Mesenchymal stem cell (in vitro differentiated cells and primary cell): ENCODE data around the gene CD1C. TPM values are rescaled to one million over a fixed set of nuclear protein-coding genes. Genes with fewer than 3 reads are reported as not detected.

ENCODE experiments used
- DNase-seq: peaks from one replicate; pipeline ENCODE4 v3.0.0-alpha.2; 2013
- H2AFZ ChIP-seq: one replicate; pipeline ENCODE4 v1.6.1; 2013; ENCODE audit warnings: low read depth, mild to moderate bottlenecking, control low read depth, inconsistent platforms, low read length, moderate library complexity
- H2AK5ac ChIP-seq: 2 replicates; pipeline ENCODE4 v1.6.1; 2013; ENCODE audit warnings: low read length, moderate library complexity, mild to moderate bottlenecking, inconsistent platforms; ENCODE audit not compliant: severe bottlenecking
- H2BK120ac ChIP-seq: one replicate; pipeline ENCODE4 v1.6.1; 2013; ENCODE audit warnings: low read depth, mild to moderate bottlenecking, inconsistent platforms, low read length, moderate library complexity
- H2BK12ac ChIP-seq, 2 experiments: one replicate each; pipeline ENCODE4 v1.6.1; 2013; ENCODE audit warnings: inconsistent platforms in 2 of 2, low read length in 2 of 2, mild to moderate bottlenecking in 2 of 2, moderate library complexity in 2 of 2, control low read depth in 1 of 2
- H2BK15ac ChIP-seq: one replicate; pipeline ENCODE4 v1.6.1; 2013; ENCODE audit warnings: mild to moderate bottlenecking, low read depth, inconsistent platforms; ENCODE audit not compliant: poor library complexity, severe bottlenecking
- H2BK5ac ChIP-seq: 2 replicates; pipeline ENCODE4 v1.6.1; 2013; ENCODE audit warnings: low read depth, mild to moderate bottlenecking, low read length, control low read depth, inconsistent platforms; ENCODE audit not compliant: poor library complexity, severe bottlenecking
- H3K14ac ChIP-seq, 2 experiments: one replicate each; pipeline ENCODE4 v1.6.1; 2013; ENCODE audit warnings: inconsistent platforms in 2 of 2, low read length in 2 of 2, control low read depth in 1 of 2, mild to moderate bottlenecking in 1 of 2, moderate library complexity in 1 of 2
- H3K18ac ChIP-seq, 2 experiments: one replicate each; pipeline ENCODE4 v1.6.1; 2013; ENCODE audit warnings: inconsistent platforms in 2 of 2, low read length in 2 of 2, control low read depth in 1 of 2, low read depth in 1 of 2, mild to moderate bottlenecking in 1 of 2
- H3K23ac ChIP-seq, 2 experiments: one replicate each; pipeline ENCODE4 v1.6.1; 2013; ENCODE audit warnings: inconsistent platforms in 2 of 2, low read length in 2 of 2, mild to moderate bottlenecking in 2 of 2, moderate library complexity in 2 of 2, control low read depth in 1 of 2
- H3K27ac ChIP-seq: 2 replicates; pipeline ENCODE4 v1.5.1; 2013; ENCODE audit warnings: mild to moderate bottlenecking, moderate library complexity, low read length, control low read depth, inconsistent platforms; ENCODE audit not compliant: poor library complexity, severe bottlenecking
- H3K27me3 ChIP-seq, 2 experiments: 2 replicates each; pipeline versions ENCODE4 v1.6.1 to v1.7.0; 2013; ENCODE audit warnings: low read length in 2 of 2, mild to moderate bottlenecking in 2 of 2, moderate library complexity in 2 of 2, control low read depth in 1 of 2, inconsistent platforms in 1 of 2; ENCODE audit not compliant: control insufficient read depth in 1 of 2, insufficient read depth in 1 of 2
- H3K36me3 ChIP-seq, 2 experiments: 2 replicates each; pipeline versions ENCODE4 v1.6.1 to v1.7.0; 2013; ENCODE audit warnings: low read length in 2 of 2, control low read depth in 1 of 2, inconsistent platforms in 1 of 2, low read depth in 1 of 2, mild to moderate bottlenecking in 1 of 2; ENCODE audit not compliant: insufficient read depth in 2 of 2, control insufficient read depth in 1 of 2
- H3K4ac ChIP-seq, 2 experiments: one replicate each; pipeline ENCODE4 v1.6.1; 2013; ENCODE audit warnings: inconsistent platforms in 2 of 2, low read length in 2 of 2, mild to moderate bottlenecking in 2 of 2, moderate library complexity in 2 of 2, control low read depth in 1 of 2, low read depth in 1 of 2
- H3K4me1 ChIP-seq: 2 replicates; pipeline ENCODE4 v1.6.1; 2013; ENCODE audit warnings: low read depth, low read length, control low read depth; ENCODE audit not compliant: control insufficient read depth, insufficient read depth
- H3K4me2 ChIP-seq: 2 replicates; pipeline ENCODE4 v1.6.1; 2013; ENCODE audit warnings: low read length, mild to moderate bottlenecking, inconsistent platforms; ENCODE audit not compliant: poor library complexity, severe bottlenecking
- H3K4me3 ChIP-seq, 2 experiments: 2 replicates each; pipeline versions ENCODE4 v1.5.1 to v1.7.0; 2013; ENCODE audit warnings: low read length in 2 of 2, mild to moderate bottlenecking in 2 of 2, control low read depth in 1 of 2, low read depth in 1 of 2; ENCODE audit not compliant: insufficient read depth in 1 of 2
- H3K79me1 ChIP-seq: replicated peaks from 2 replicates; pipeline ENCODE4 v1.6.1; 2013; ENCODE audit warnings: mild to moderate bottlenecking, control low read depth, low read length, inconsistent platforms; ENCODE audit not compliant: poor library complexity, severe bottlenecking
- H3K9ac ChIP-seq: 2 replicates; pipeline ENCODE4 v1.7.0; 2013; ENCODE audit warnings: mild to moderate bottlenecking, low read length, moderate library complexity
- H3K9me3 ChIP-seq: 2 replicates; pipeline ENCODE4 v1.7.0; 2013; ENCODE audit warnings: mild to moderate bottlenecking, low read length; ENCODE audit not compliant: control insufficient read depth
- H4K8ac ChIP-seq: one replicate; pipeline ENCODE4 v1.6.1; 2013; ENCODE audit warnings: inconsistent platforms, mild to moderate bottlenecking, low read length, moderate library complexity
- H4K91ac ChIP-seq: one replicate; pipeline ENCODE4 v1.6.1; 2013; ENCODE audit warnings: mild to moderate bottlenecking, low read length, inconsistent platforms
- WGBS: methylation state at CpG from one replicate; pipeline ENCODE4 v1.1.7; 2013; ENCODE audit warnings: mixed read lengths; 5-methylcytosine and 5-hydroxymethylcytosine counted together
- polyA plus RNA-seq, 2 experiments: library from polyadenylated mRNA; stranded (reverse); fragments of 200-250 nt; gene quantifications; one replicate each; pipeline ENCODE4 v1.2.3, GENCODE V29; 2013

The CD1C gene
- polyA plus RNA-seq (2013, experiment 1 of 2): not detected
- not detected for polyA plus RNA-seq (2013, experiment 2 of 2)

DNA sequence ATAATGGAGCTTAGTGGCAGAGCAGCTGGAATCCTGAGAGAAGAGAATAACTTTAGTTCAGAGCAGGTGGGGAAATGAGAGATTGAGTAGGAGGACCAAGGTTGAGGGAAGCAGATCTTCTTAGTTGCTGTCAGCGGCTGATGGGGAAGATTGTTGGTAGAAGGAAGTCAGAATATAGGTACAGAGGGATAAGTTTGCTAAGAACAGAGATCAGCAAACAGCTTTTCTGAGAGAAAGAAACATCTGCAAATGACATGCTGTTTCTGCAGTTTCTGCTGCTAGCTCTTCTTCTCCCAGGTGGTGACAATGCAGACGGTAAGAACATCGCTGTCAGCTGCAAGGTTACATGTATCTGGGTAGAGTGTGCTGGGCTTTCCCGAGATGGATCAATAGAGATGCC lies at the start of gene CD1C:
TSS of gene CD1C (plus strand) at position 113 of the 400 bp plus-strand sequence. CDS start at position 255, 142 bp downstream.
- Histone ChIP-seq H3K79me1 (no peaks in the 10 kb centered on the region), H2AK5ac (no peak within 1 kb of the TSS), H2BK15ac (no peak within 1 kb of the TSS), H3K27ac (no peak within 1 kb of the TSS), H3K18ac (no peak within 1 kb of the TSS), H3K4me1 (no peaks in the 10 kb centered on the region), H3K9ac (no peak within 1 kb of the TSS), H3K9me3 (no peaks in the 10 kb centered on the region), H2BK120ac (no peak within 1 kb of the TSS), H4K8ac (no peak within 1 kb of the TSS), H3K4ac (no peak within 1 kb of the TSS), H2AFZ (no peak within 1 kb of the TSS), H4K91ac (no peak within 1 kb of the TSS), H3K14ac (no peak within 1 kb of the TSS), H3K36me3 (no peaks in the 10 kb centered on the region), H3K23ac (no peak within 1 kb of the TSS), H3K27me3 (no peaks in the 10 kb centered on the region), H3K4me3 (no peak within 1 kb of the TSS), H2BK12ac (no peak within 1 kb of the TSS), H3K4me2 (no peak within 1 kb of the TSS), H2BK5ac (no peak within 1 kb of the TSS)
- DNase-seq: no peak
- WGBS: 86% methylated on average over 4 of the region's 4 CpGs

DNA sequence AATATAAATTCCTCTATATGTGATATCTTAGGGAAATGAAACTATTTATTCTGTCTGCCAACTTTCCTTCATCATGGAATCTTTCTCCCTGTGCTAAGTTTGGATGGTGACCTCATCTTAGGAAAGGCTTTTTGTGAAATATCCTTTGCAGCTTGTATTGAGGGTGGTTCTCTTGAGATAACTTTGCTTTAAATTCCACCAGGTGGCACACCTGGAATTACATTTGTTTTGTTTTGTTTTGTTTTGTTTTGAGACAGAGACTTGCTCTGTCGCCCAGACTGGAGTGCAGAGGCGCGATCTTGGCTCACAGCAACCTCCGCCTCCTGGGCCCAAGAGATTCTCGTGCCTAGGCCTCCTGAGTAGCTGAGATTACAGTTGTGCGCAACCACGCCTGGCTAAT lies 43.1 kb upstream of the CD1C start:
- Histone ChIP-seq H3K9ac (no peak overlapping the region), H2BK12ac (no peak overlapping the region), H3K36me3 (no peaks in the 10 kb centered on the region), H3K4me3 (no peak overlapping the region), H3K27ac (no peak overlapping the region), H3K14ac (no peak overlapping the region), H4K8ac (no peak overlapping the region), H4K91ac (no peak overlapping the region), H3K4ac (no peak overlapping the region), H2AFZ (no peak overlapping the region), H3K4me1 (no peaks in the 10 kb centered on the region), H3K18ac (no peak overlapping the region), H3K23ac (no peak overlapping the region), H2BK120ac (no peak overlapping the region), H3K9me3 (no peaks in the 10 kb centered on the region), H3K79me1 (no peaks in the 10 kb centered on the region), H2BK15ac (no peak overlapping the region), H3K27me3 (peaks cover 0 to 5% of the 10 kb centered on the region in 2 experiments), H2AK5ac (no peak overlapping the region), H3K4me2 (no peak overlapping the region), H2BK5ac (no peak overlapping the region)
- WGBS: 88% methylated on average over 7 of the region's 7 CpGs
- no peak for DNase-seq

DNA sequence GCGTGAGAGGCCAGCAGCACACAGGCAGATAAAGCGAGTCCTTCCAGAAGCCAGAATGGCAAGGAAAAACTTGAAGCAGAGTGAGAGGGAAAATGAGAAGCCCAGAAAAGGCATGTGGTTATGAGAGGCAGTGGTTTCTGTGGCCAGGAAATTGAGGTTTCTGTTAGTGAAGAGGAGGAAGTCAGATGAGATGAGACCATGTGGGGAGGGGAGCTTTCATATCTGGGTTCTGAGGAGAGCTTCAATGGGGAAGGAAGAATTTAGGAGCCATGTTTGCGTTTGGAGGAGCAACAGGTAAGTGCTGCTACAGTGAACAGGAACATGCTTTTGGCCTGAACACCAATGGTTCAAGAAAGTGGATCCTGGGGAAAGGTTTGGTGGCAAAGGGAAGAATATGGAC lies 41.6 kb upstream of the CD1C start:
- Histone ChIP-seq H3K9ac (no peak overlapping the region), H3K18ac (no peak overlapping the region), H3K27ac (no peak overlapping the region), H2BK12ac (no peak overlapping the region), H3K27me3 (peaks cover 0 to 5% of the 10 kb centered on the region in 2 experiments), H2BK15ac (no peak overlapping the region), H2BK5ac (no peak overlapping the region), H3K79me1 (no peaks in the 10 kb centered on the region), H2BK120ac (no peak overlapping the region), H2AFZ (no peak overlapping the region), H3K36me3 (no peaks in the 10 kb centered on the region), H3K14ac (no peak overlapping the region), H3K4me1 (no peaks in the 10 kb centered on the region), H3K4me3 (no peak overlapping the region), H4K8ac (no peak overlapping the region), H3K23ac (no peak overlapping the region), H3K4me2 (no peak overlapping the region), H3K4ac (no peak overlapping the region), H3K9me3 (no peaks in the 10 kb centered on the region), H4K91ac (no peak overlapping the region), H2AK5ac (no peak overlapping the region)
- DNase-seq: no peak
- WGBS: 78% methylated on average over 3 of the region's 3 CpGs

DNA sequence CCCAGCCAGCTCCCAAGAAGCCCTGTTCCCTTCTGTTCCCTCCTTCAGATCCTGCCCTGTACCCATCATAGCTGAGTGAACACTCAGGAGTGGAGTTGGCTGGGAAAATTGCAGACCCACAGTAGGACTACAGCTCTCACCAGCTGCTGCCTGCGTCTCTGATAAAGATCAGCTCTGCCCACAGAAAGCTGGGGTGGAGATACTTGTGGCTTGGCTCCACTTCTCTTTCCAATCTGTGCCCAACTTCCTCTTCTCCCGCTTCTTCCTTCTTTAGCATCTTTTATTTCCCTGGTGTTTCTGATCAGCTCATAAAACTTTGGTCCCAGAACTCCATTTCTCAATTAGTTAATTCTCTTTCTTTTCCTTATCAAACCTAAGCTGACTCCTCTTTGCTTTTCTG lies 41.0 kb upstream of the CD1C start:
- H3K14ac ChIP-seq: no peak overlapping the region
- 64% methylated on average over 2 of the region's 2 CpGs for WGBS
- no peak overlapping the region for H3K4me3 ChIP-seq
- H3K79me1 ChIP-seq: no peaks in the 10 kb centered on the region
- H3K4me1 ChIP-seq: no peaks in the 10 kb centered on the region
- no peak overlapping the region for H4K8ac ChIP-seq
- H3K4me2 ChIP-seq: no peak overlapping the region
- H3K36me3 ChIP-seq: no peaks in the 10 kb centered on the region
- H2BK12ac ChIP-seq: no peak overlapping the region
- no peak overlapping the region for H2BK15ac ChIP-seq
- H2AK5ac ChIP-seq: no peak overlapping the region
- H2BK5ac ChIP-seq: no peak overlapping the region
- H3K18ac ChIP-seq: no peak overlapping the region
- H2AFZ ChIP-seq: no peak overlapping the region
- no peak overlapping the region for H3K9ac ChIP-seq
- H2BK120ac ChIP-seq: no peak overlapping the region
- H3K4ac ChIP-seq: no peak overlapping the region
- DNase-seq: no peak
- no peak overlapping the region for H4K91ac ChIP-seq
- peaks cover 0 to 5% of the 10 kb centered on the region in 2 experiments for H3K27me3 ChIP-seq
- no peaks in the 10 kb centered on the region for H3K9me3 ChIP-seq
- no peak overlapping the region for H3K27ac ChIP-seq
- no peak overlapping the region for H3K23ac ChIP-seq
